Measurements from ENCODE around the gene ARHGAP29. TPM values are rescaled to one million over a fixed set of nuclear protein-coding genes. Genes with fewer than 3 reads are reported as not detected.

Gene ARHGAP29
- total and polyA plus RNA-seq, 3 experiments from 2014 or later, result not detected

GRCh38 chr1:94205639-94206038 lies 31.7 kb downstream of the ARHGAP29 start:
- ChIA-PET POLR2A (no interaction called here), CTCF (no interaction called here)
- Histone ChIP-seq H3K27ac (ENCODE audit: low read depth, low read length) (no peak overlapping the region), H3K36me3 (ENCODE audit: insufficient read depth, low read length) (no peaks in the 10 kb centered on the region), H3K27me3 (ENCODE audit: insufficient read depth, low read length, poor library complexity, severe bottlenecking) (no peaks in the 10 kb centered on the region), H3K4me3 (ENCODE audit: low read length) (no peak overlapping the region), H3K9me3 (ENCODE audit: low read length) (no peaks in the 10 kb centered on the region), H3K4me1 (ENCODE audit: insufficient read depth, low read length) (no peaks in the 10 kb centered on the region)
- DNase-seq, result no peak
- Mint-ChIP-seq H3K27ac (no peak overlapping the region), H3K9me3 (peaks cover 0 to 1% (median 0%) of the 10 kb centered on the region in 5 donors), H3K4me3 (no peak overlapping the region), H3K36me3 (no peaks in the 10 kb centered on the region), H3K4me1 (no peaks in the 10 kb centered on the region), H3K27me3 (peaks cover 0 to 10% of the 10 kb centered on the region in 2 donors)

GRCh38 chr1:94202241-94202640 lies 35.1 kb downstream of the ARHGAP29 start:
- ChIA-PET CTCF (no interaction called here), POLR2A (no interaction called here)
- Mint-ChIP-seq H3K27me3 (peaks cover 0 to 4% of the 10 kb centered on the region in 2 donors), H3K36me3 (no peaks in the 10 kb centered on the region), H3K9me3 (no peaks in the 10 kb centered on the region), H3K27ac (no peak overlapping the region), H3K4me3 (no peak overlapping the region), H3K4me1 (no peaks in the 10 kb centered on the region)
- Histone ChIP-seq H3K4me1 (ENCODE audit: insufficient read depth, low read length) (no peaks in the 10 kb centered on the region), H3K27ac (ENCODE audit: low read depth, low read length) (no peak overlapping the region), H3K27me3 (ENCODE audit: insufficient read depth, low read length, poor library complexity, severe bottlenecking) (no peaks in the 10 kb centered on the region), H3K36me3 (ENCODE audit: insufficient read depth, low read length) (no peaks in the 10 kb centered on the region), H3K9me3 (ENCODE audit: low read length) (no peaks in the 10 kb centered on the region), H3K4me3 (ENCODE audit: low read length) (no peak overlapping the region)
- DNase-seq, result no peak

DNA sequence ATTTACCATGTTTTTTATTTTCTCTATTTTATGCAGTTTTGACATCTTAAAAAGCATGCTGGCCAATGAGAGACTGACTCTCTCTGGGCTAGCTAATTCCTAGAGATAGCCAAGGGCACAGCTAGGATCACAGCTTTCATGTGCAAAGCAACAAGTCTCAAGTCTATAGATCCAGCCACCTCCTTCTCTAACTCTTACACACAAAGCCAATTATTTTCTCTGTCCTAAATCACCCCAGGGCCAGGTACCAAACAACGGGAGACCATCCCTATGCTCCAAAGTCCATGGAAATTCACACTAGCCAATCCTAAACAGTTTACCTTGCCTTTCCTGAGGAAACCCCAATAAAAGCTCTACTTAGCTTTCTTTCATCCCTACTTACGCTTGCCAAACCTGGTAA lies 38.0 kb downstream of the ARHGAP29 start:
- ChIA-PET POLR2A (no interaction called here), CTCF (no interaction called here)
- Histone ChIP-seq H3K27ac (ENCODE audit: low read depth, low read length) (no peak overlapping the region), H3K27me3 (ENCODE audit: insufficient read depth, low read length, poor library complexity, severe bottlenecking) (no peaks in the 10 kb centered on the region), H3K4me3 (ENCODE audit: low read length) (no peak overlapping the region), H3K36me3 (ENCODE audit: insufficient read depth, low read length) (no peaks in the 10 kb centered on the region), H3K4me1 (ENCODE audit: insufficient read depth, low read length) (no peaks in the 10 kb centered on the region), H3K9me3 (ENCODE audit: low read length) (no peaks in the 10 kb centered on the region)
- Mint-ChIP-seq H3K27ac (no peak overlapping the region), H3K4me3 (no peak overlapping the region), H3K4me1 (no peaks in the 10 kb centered on the region), H3K9me3 (no peaks in the 10 kb centered on the region), H3K27me3 (peaks cover 3 to 8% of the 10 kb centered on the region in 2 donors), H3K36me3 (no peaks in the 10 kb centered on the region)
- DNase-seq, result no peak

DNA sequence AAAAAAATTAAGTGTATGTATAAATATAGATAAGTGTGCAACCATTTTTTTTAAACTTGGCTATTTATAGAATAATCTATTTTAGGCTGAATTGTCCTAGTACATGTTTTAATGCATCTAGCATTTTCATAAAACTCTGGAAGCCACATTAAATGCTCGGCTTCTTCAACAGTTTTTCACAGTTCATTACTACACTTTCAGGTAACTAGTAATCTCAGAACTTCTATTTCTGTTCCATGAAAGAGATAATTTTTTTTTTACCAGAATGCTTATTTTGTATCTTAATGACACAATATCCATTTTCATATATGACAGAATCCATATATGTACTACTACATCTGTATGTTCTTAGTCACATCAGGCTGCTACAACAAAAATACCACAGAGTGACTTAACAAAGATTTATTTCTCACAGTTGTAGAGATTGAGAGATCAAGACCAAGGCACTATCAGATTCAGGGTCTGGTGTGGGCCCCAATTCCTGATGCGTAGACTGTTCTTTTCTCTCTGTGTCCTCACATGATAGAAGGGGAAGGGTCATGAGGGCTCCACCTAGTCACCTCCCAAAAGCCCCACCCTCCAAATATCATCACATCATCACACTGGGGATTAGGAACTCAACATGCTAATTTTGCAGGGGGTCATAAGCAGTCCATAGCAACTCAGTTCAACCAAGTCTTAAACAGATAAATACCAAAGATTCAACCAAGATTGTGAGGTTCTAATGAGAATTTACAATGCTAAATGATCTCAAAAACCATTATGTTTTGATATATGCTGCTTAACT lies 43.1 kb downstream of the ARHGAP29 start:
- H3K9me3 Mint-ChIP-seq, result no peaks in the 10 kb centered on the region
- no peak overlapping the region for H3K4me3 Mint-ChIP-seq
- Histone ChIP-seq H3K27ac (ENCODE audit: low read depth, low read length) (no peak overlapping the region), H3K9me3 (ENCODE audit: low read length) (no peaks in the 10 kb centered on the region), H3K4me3 (ENCODE audit: low read length) (no peak overlapping the region), H3K27me3 (ENCODE audit: insufficient read depth, low read length, poor library complexity, severe bottlenecking) (no peaks in the 10 kb centered on the region), H3K36me3 (ENCODE audit: insufficient read depth, low read length) (no peaks in the 10 kb centered on the region), H3K4me1 (ENCODE audit: insufficient read depth, low read length) (no peaks in the 10 kb centered on the region)
- peaks cover 3 to 13% of the 10 kb centered on the region in 2 donors for H3K27me3 Mint-ChIP-seq
- ChIA-PET CTCF (no interaction called here), POLR2A (no interaction called here)
- no peak overlapping the region for H3K27ac Mint-ChIP-seq
- H3K36me3 Mint-ChIP-seq, result no peaks in the 10 kb centered on the region
- H3K4me1 Mint-ChIP-seq, result no peaks in the 10 kb centered on the region
- DNase-seq, result no peak

GRCh38 chr1:94193128-94193527 lies 44.3 kb downstream of the ARHGAP29 start:
- H3K27me3 ChIP-seq (ENCODE audit: insufficient read depth, low read length, poor library complexity, severe bottlenecking), result no peaks in the 10 kb centered on the region
- no peak overlapping the region for H3K27ac ChIP-seq (ENCODE audit: low read depth, low read length)
- no peaks in the 10 kb centered on the region for H3K36me3 Mint-ChIP-seq
- H3K4me1 ChIP-seq (ENCODE audit: insufficient read depth, low read length), result no peaks in the 10 kb centered on the region
- DNase-seq, result no peak
- H3K27ac Mint-ChIP-seq, result no peak overlapping the region
- H3K36me3 ChIP-seq (ENCODE audit: insufficient read depth, low read length), result no peaks in the 10 kb centered on the region
- no peak overlapping the region for H3K4me3 Mint-ChIP-seq
- H3K9me3 Mint-ChIP-seq, result no peaks in the 10 kb centered on the region
- H3K9me3 ChIP-seq (ENCODE audit: low read length), result no peaks in the 10 kb centered on the region
- ChIA-PET CTCF (no interaction called here), POLR2A (no interaction called here)
- peaks cover 3 to 22% of the 10 kb centered on the region in 2 donors for H3K27me3 Mint-ChIP-seq
- no peak overlapping the region for H3K4me3 ChIP-seq (ENCODE audit: low read length)
- H3K4me1 Mint-ChIP-seq, result no peaks in the 10 kb centered on the region

DNA sequence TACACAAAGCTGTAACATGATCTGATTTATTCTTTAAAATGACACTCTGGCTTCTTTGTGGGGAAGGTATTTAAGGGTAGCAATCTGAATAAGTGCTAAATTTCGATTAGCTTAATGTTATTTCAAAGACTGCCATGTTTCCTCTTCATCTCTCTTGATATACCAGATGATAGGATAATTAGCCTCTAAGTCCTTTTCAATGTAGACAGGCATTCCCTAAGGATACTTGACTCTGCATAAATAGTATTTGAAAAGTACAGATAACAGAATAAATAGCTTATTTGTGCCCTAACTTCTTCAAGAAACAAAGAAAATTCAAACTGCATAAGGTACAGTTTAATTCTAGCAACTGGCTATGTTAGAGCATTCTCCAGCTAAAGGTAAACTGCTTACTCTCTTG lies 46.2 kb downstream of the ARHGAP29 start:
- Mint-ChIP-seq H3K27ac (no peak overlapping the region), H3K9me3 (no peaks in the 10 kb centered on the region), H3K27me3 (peaks cover 0 to 24% of the 10 kb centered on the region in 2 donors), H3K4me3 (no peak overlapping the region), H3K36me3 (no peaks in the 10 kb centered on the region), H3K4me1 (no peaks in the 10 kb centered on the region)
- no peaks in the 10 kb centered on the region for H3K4me1 ChIP-seq (ENCODE audit: insufficient read depth, low read length)
- no peak for DNase-seq
- ChIA-PET POLR2A (no interaction called here), CTCF (no interaction called here)
- no peaks in the 10 kb centered on the region for H3K27me3 ChIP-seq (ENCODE audit: insufficient read depth, low read length, poor library complexity, severe bottlenecking)
- H3K4me3 ChIP-seq (ENCODE audit: low read length), result no peak overlapping the region
- H3K36me3 ChIP-seq (ENCODE audit: insufficient read depth, low read length), result no peaks in the 10 kb centered on the region
- no peak overlapping the region for H3K27ac ChIP-seq (ENCODE audit: low read depth, low read length)
- no peaks in the 10 kb centered on the region for H3K9me3 ChIP-seq (ENCODE audit: low read length)

GRCh38 chr1:94186946-94187345 lies 50.4 kb downstream of the ARHGAP29 start:
- no peaks in the 10 kb centered on the region for H3K27me3 ChIP-seq (ENCODE audit: insufficient read depth, low read length, poor library complexity, severe bottlenecking)
- Mint-ChIP-seq H3K27ac (no peak overlapping the region), H3K36me3 (no peaks in the 10 kb centered on the region), H3K27me3 (peaks cover 0 to 26% of the 10 kb centered on the region in 2 donors), H3K4me3 (no peak overlapping the region), H3K4me1 (no peaks in the 10 kb centered on the region), H3K9me3 (no peaks in the 10 kb centered on the region)
- ChIA-PET CTCF (no interaction called here), POLR2A (no interaction called here)
- no peak for DNase-seq
- no peaks in the 10 kb centered on the region for H3K4me1 ChIP-seq (ENCODE audit: insufficient read depth, low read length)
- H3K4me3 ChIP-seq (ENCODE audit: low read length), result no peak overlapping the region
- H3K9me3 ChIP-seq (ENCODE audit: low read length), result no peaks in the 10 kb centered on the region
- no peaks in the 10 kb centered on the region for H3K36me3 ChIP-seq (ENCODE audit: insufficient read depth, low read length)
- no peak overlapping the region for H3K27ac ChIP-seq (ENCODE audit: low read depth, low read length)

GRCh38 chr1:94183197-94183815 lies 54.1 kb downstream of the ARHGAP29 start:
- Mint-ChIP-seq H3K9me3 (peaks cover 0 to 3% (median 0%) of the 10 kb centered on the region in 5 donors), H3K4me1 (no peaks in the 10 kb centered on the region), H3K27me3 (peaks cover 6 to 25% of the 10 kb centered on the region in 2 donors), H3K36me3 (no peaks in the 10 kb centered on the region), H3K27ac (no peak overlapping the region), H3K4me3 (no peak overlapping the region)
- Histone ChIP-seq H3K36me3 (ENCODE audit: insufficient read depth, low read length) (no peaks in the 10 kb centered on the region), H3K4me1 (ENCODE audit: insufficient read depth, low read length) (no peaks in the 10 kb centered on the region), H3K27ac (ENCODE audit: low read depth, low read length) (no peak overlapping the region), H3K9me3 (ENCODE audit: low read length) (no peaks in the 10 kb centered on the region), H3K27me3 (ENCODE audit: insufficient read depth, low read length, poor library complexity, severe bottlenecking) (no peaks in the 10 kb centered on the region), H3K4me3 (ENCODE audit: low read length) (no peak overlapping the region)
- DNase-seq, result no peak
- ChIA-PET POLR2A (no interaction called here), CTCF (no interaction called here)

Data from CD8-positive, alpha-beta memory T cell (primary cell).